Measurements from ENCODE around the gene RBM20. TPM values are rescaled to one million over a fixed set of nuclear protein-coding genes. Genes with fewer than 3 reads are reported as not detected.

RBM20 gene
- total RNA-seq, 1 donor from 2014 or later, result 0.32 TPM

DNA sequence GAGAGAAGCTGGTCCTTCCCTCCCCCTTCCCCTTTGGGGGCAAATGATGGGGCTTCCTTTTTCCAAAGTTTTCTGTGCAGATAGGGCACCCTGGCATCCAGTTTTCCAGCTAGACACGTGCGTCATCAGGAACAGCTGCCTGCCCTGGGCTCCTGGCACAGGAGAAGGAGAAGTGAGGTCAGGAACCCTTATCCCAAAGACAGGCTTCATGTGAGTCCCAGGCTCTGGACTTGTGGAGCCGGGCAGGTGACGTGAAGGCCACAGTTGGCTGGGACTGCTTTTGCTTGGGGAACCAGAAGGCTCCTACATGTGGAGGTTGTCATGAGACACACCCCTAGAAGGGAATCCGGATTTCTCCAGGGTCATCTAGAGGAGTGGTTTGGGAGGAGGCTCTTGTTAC, 66.5 kb downstream of the RBM20 start:
- Mint-ChIP-seq H3K9me3 (no peaks in the 10 kb centered on the region), H3K27ac (no peak overlapping the region), H3K4me3 (no peak overlapping the region), H3K4me1 (peaks cover 22% of the 10 kb centered on the region), H3K27me3 (ENCODE audit: insufficient read depth, low read depth) (peaks cover 12% of the 10 kb centered on the region), H3K36me3 (no peaks in the 10 kb centered on the region)
- Histone ChIP-seq H2AFZ (replicated peaks) (no peak overlapping the region), H3K4me2 (no peak overlapping the region), H3K9ac (no peak overlapping the region), H3K27ac (no peak overlapping the region), H3F3A (ENCODE audit: low read depth) (no peaks in the 10 kb centered on the region), H3K36me3 (no peaks in the 10 kb centered on the region), H3K79me2 (ENCODE audit: low read depth) (no peaks in the 10 kb centered on the region), H3K4me3 (no peak overlapping the region), H3K27me3 (no peaks in the 10 kb centered on the region), H4K20me1 (ENCODE audit: low read depth) (no peaks in the 10 kb centered on the region), H3K9me3 (ENCODE audit: low read depth) (no peaks in the 10 kb centered on the region), H3K4me1 (peaks cover 7% of the 10 kb centered on the region)
- TF ChIP-seq EZH2phosphoT487 (IDR thresholded peaks at IDR 0.05), result no peak
- TF ChIP-seq, protein P1, sequence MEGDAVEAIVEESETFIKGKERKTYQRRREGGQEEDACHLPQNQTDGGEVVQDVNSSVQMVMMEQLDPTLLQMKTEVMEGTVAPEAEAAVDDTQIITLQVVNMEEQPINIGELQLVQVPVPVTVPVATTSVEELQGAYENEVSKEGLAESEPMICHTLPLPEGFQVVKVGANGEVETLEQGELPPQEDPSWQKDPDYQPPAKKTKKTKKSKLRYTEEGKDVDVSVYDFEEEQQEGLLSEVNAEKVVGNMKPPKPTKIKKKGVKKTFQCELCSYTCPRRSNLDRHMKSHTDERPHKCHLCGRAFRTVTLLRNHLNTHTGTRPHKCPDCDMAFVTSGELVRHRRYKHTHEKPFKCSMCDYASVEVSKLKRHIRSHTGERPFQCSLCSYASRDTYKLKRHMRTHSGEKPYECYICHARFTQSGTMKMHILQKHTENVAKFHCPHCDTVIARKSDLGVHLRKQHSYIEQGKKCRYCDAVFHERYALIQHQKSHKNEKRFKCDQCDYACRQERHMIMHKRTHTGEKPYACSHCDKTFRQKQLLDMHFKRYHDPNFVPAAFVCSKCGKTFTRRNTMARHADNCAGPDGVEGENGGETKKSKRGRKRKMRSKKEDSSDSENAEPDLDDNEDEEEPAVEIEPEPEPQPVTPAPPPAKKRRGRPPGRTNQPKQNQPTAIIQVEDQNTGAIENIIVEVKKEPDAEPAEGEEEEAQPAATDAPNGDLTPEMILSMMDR (IDR thresholded peaks at IDR 0.05), result no peak
- TF ChIP-seq EZH2 (IDR thresholded peaks at IDR 0.05), result no peak
- no peak for DNase-seq (ENCODE audit: low spot score)

- peaks cover 2% of the 10 kb centered on the region for H3K9me3 Mint-ChIP-seq
- H3K27me3 Mint-ChIP-seq (ENCODE audit: insufficient read depth, low read depth), result peaks cover 12% of the 10 kb centered on the region
Measured at GRCh38 chr10:110711382-110711781, 67.2 kb downstream of the RBM20 start.

GRCh38 chr10:110714356-110714755, 70.2 kb downstream of the RBM20 start:
- peaks cover 9% of the 10 kb centered on the region for H3K4me1 Mint-ChIP-seq
- H3K4me3 ChIP-seq, result no peak overlapping the region
- no peaks in the 10 kb centered on the region for H3K36me3 ChIP-seq
- H3K36me3 Mint-ChIP-seq, result no peaks in the 10 kb centered on the region
- no peaks in the 10 kb centered on the region for H4K20me1 ChIP-seq (ENCODE audit: low read depth)
- H3K9ac ChIP-seq, result no peak overlapping the region
- H3K27me3 ChIP-seq, result no peaks in the 10 kb centered on the region
- no peaks in the 10 kb centered on the region for H3F3A ChIP-seq (ENCODE audit: low read depth)
- H3K27ac Mint-ChIP-seq, result no peak overlapping the region
- no peak overlapping the region for H2AFZ ChIP-seq (replicated peaks)
- no peak overlapping the region for H3K27ac ChIP-seq
- TF ChIP-seq EZH2phosphoT487 (IDR thresholded peaks at IDR 0.05), result no peak
- TF ChIP-seq EZH2 (IDR thresholded peaks at IDR 0.05), result no peak
- TF ChIP-seq, protein P1 (IDR thresholded peaks at IDR 0.05), result no peak
- peaks cover 2% of the 10 kb centered on the region for H3K9me3 Mint-ChIP-seq
- H3K4me2 ChIP-seq, result no peak overlapping the region
- H3K9me3 ChIP-seq (ENCODE audit: low read depth), result no peaks in the 10 kb centered on the region
- no peaks in the 10 kb centered on the region for H3K79me2 ChIP-seq (ENCODE audit: low read depth)
- DNase-seq (ENCODE audit: low spot score), result no peak
- H3K4me3 Mint-ChIP-seq, result no peak overlapping the region
- H3K4me1 ChIP-seq, result no peaks in the 10 kb centered on the region
- peaks cover 7% of the 10 kb centered on the region for H3K27me3 Mint-ChIP-seq (ENCODE audit: insufficient read depth, low read depth)

More at GRCh38 chr10:110711382-110711781, 67.2 kb downstream of the RBM20 start:
- TF ChIP-seq EZH2phosphoT487 (IDR thresholded peaks at IDR 0.05), result no peak
- TF ChIP-seq, protein P1 (IDR thresholded peaks at IDR 0.05), result no peak
- no peak for TF ChIP-seq EZH2 (IDR thresholded peaks at IDR 0.05)
- Histone ChIP-seq H3K79me2 (ENCODE audit: low read depth) (no peaks in the 10 kb centered on the region), H3K36me3 (no peaks in the 10 kb centered on the region), H3K27ac (no peak overlapping the region), H3F3A (ENCODE audit: low read depth) (no peaks in the 10 kb centered on the region), H3K27me3 (no peaks in the 10 kb centered on the region), H3K4me2 (no peak overlapping the region), H2AFZ (replicated peaks) (no peak overlapping the region), H3K9me3 (ENCODE audit: low read depth) (no peaks in the 10 kb centered on the region), H3K4me1 (peaks cover 6% of the 10 kb centered on the region), H3K4me3 (no peak overlapping the region), H4K20me1 (ENCODE audit: low read depth) (no peaks in the 10 kb centered on the region), H3K9ac (no peak overlapping the region)
- Mint-ChIP-seq H3K36me3 (no peaks in the 10 kb centered on the region), H3K27ac (no peak overlapping the region), H3K4me1 (peaks cover 20% of the 10 kb centered on the region), H3K4me3 (no peak overlapping the region)
- DNase-seq (ENCODE audit: low spot score), result no peak

Measured in neural progenitor cell (in vitro differentiated cells).